Neural cell (in vitro differentiated cells): Measurements from ENCODE around the gene SUFU.

Experiments
- EP300 ChIP-seq: fragments of 450-650 bp; conservative IDR thresholded peaks from 2 replicates; pipeline ENCODE4 v1.6.1; 2014; ENCODE audit warnings: antibody characterized with exemption, mild to moderate bottlenecking, moderate library complexity; ENCODE audit not compliant: poor library complexity, severe bottlenecking
- EZH2 ChIP-seq: fragments of 200-600, 300-800 bp; shearing (Covaris generic), sonication (generic); IDR thresholded peaks from 2 replicates; pipeline ENCODE4 v1.6.1; 2014; ENCODE audit warnings: antibody characterized with exemption, low read length, borderline replicate concordance, mild to moderate bottlenecking; ENCODE audit not compliant: insufficient read depth, poor library complexity, severe bottlenecking
- MXI1 ChIP-seq: fragments of 450-650 bp; conservative IDR thresholded peaks from 2 replicates; pipeline ENCODE4 v1.6.1; 2014; ENCODE audit warnings: antibody characterized with exemption, mild to moderate bottlenecking; ENCODE audit not compliant: poor library complexity, severe bottlenecking
- RAD21 ChIP-seq: fragments of 450-650 bp; conservative IDR thresholded peaks from 2 replicates; pipeline ENCODE4 v1.6.1; 2014; ENCODE audit warnings: antibody characterized with exemption, mild to moderate bottlenecking, moderate library complexity
- TAF1 ChIP-seq: IDR thresholded peaks from 2 replicates; pipeline ENCODE4 v1.6.1; 2012; ENCODE audit warnings: low read depth
- TF ChIP-seq, protein P1 (sequence below): fragments of 450-650 bp; IDR thresholded peaks from 2 replicates; pipeline ENCODE4 v1.5.1; 2014; ENCODE audit warnings: antibody characterized with exemption, mild to moderate bottlenecking, moderate library complexity; ENCODE audit not compliant: poor library complexity, severe bottlenecking
- TF ChIP-seq, protein P2 (sequence below): IDR thresholded peaks from 2 replicates; pipeline ENCODE4 v1.6.1; 2012; ENCODE audit warnings: borderline replicate concordance

DNA sequence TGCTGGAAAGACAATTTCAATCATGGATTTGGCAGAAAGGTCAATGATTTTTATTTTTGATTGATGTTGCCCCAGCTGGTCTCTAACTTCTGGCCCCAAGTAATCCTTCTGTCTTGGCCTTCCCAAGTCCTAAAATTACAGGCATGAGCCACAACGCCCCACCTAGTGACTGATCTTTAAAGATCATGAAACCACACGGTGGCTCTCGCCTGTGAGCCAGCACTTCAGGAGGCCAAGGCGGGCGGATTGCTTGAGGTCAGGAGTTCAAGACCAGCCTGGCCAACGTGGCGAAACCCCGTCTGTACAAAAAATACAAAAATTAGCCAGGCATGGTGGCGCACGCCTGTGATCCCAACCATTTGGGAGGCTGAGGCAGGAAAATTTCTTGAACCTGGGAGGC lies 39.8 kb upstream of the SUFU start:
- no peak for TF ChIP-seq EZH2
- TF ChIP-seq, protein P1, sequence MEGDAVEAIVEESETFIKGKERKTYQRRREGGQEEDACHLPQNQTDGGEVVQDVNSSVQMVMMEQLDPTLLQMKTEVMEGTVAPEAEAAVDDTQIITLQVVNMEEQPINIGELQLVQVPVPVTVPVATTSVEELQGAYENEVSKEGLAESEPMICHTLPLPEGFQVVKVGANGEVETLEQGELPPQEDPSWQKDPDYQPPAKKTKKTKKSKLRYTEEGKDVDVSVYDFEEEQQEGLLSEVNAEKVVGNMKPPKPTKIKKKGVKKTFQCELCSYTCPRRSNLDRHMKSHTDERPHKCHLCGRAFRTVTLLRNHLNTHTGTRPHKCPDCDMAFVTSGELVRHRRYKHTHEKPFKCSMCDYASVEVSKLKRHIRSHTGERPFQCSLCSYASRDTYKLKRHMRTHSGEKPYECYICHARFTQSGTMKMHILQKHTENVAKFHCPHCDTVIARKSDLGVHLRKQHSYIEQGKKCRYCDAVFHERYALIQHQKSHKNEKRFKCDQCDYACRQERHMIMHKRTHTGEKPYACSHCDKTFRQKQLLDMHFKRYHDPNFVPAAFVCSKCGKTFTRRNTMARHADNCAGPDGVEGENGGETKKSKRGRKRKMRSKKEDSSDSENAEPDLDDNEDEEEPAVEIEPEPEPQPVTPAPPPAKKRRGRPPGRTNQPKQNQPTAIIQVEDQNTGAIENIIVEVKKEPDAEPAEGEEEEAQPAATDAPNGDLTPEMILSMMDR: no peak
- no peak for TF ChIP-seq EP300
- no peak for TF ChIP-seq RAD21
- TF ChIP-seq, protein P2, sequence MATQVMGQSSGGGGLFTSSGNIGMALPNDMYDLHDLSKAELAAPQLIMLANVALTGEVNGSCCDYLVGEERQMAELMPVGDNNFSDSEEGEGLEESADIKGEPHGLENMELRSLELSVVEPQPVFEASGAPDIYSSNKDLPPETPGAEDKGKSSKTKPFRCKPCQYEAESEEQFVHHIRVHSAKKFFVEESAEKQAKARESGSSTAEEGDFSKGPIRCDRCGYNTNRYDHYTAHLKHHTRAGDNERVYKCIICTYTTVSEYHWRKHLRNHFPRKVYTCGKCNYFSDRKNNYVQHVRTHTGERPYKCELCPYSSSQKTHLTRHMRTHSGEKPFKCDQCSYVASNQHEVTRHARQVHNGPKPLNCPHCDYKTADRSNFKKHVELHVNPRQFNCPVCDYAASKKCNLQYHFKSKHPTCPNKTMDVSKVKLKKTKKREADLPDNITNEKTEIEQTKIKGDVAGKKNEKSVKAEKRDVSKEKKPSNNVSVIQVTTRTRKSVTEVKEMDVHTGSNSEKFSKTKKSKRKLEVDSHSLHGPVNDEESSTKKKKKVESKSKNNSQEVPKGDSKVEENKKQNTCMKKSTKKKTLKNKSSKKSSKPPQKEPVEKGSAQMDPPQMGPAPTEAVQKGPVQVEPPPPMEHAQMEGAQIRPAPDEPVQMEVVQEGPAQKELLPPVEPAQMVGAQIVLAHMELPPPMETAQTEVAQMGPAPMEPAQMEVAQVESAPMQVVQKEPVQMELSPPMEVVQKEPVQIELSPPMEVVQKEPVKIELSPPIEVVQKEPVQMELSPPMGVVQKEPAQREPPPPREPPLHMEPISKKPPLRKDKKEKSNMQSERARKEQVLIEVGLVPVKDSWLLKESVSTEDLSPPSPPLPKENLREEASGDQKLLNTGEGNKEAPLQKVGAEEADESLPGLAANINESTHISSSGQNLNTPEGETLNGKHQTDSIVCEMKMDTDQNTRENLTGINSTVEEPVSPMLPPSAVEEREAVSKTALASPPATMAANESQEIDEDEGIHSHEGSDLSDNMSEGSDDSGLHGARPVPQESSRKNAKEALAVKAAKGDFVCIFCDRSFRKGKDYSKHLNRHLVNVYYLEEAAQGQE: no peak
- TF ChIP-seq TAF1: no peak
- TF ChIP-seq MXI1: no peak
